Glutamatergic neuron (in vitro differentiated cells): Measurements from ENCODE around the gene RAB6B. TPM values are rescaled to one million over a fixed set of nuclear protein-coding genes. Genes with fewer than 3 reads are reported as not detected.

Experiments
- DNase-seq: peaks from one replicate; pipeline ENCODE4 v3.0.0; 2022
- H3K27ac Mint-ChIP-seq: one replicate; pipeline ENCODE4 v1.8.0; 2020; ENCODE audit warnings: mild to moderate bottlenecking, mixed read lengths, inconsistent platforms; ENCODE audit not compliant: unreplicated experiment
- H3K27me3 Mint-ChIP-seq: one replicate; pipeline ENCODE4 v1.8.0; 2020; ENCODE audit warnings: mild to moderate bottlenecking, moderate library complexity, mixed read lengths, inconsistent platforms; ENCODE audit not compliant: unreplicated experiment
- H3K36me3 Mint-ChIP-seq: one replicate; pipeline ENCODE4 v1.8.0; 2020; ENCODE audit warnings: mild to moderate bottlenecking, mixed read lengths, inconsistent platforms; ENCODE audit not compliant: unreplicated experiment
- H3K4me1 Mint-ChIP-seq: one replicate; pipeline ENCODE4 v1.8.0; 2020; ENCODE audit warnings: mild to moderate bottlenecking, low read depth, mixed read lengths, inconsistent platforms; ENCODE audit not compliant: unreplicated experiment
- H3K4me3 Mint-ChIP-seq: one replicate; pipeline ENCODE4 v1.8.0; 2020; ENCODE audit warnings: mild to moderate bottlenecking, mixed read lengths, inconsistent platforms; ENCODE audit not compliant: unreplicated experiment
- H3K9me3 Mint-ChIP-seq: one replicate; pipeline ENCODE4 v1.8.0; 2020; ENCODE audit warnings: mild to moderate bottlenecking, moderate library complexity, mixed read lengths, inconsistent platforms; ENCODE audit not compliant: unreplicated experiment
- CTCF ChIP-seq: fragments of 200-600 bp; sonication (generic); IDR thresholded peaks from one replicate; pipeline ENCODE4 v1.5.0; 2021; ENCODE audit not compliant: partially characterized antibody, unreplicated experiment
- total RNA-seq: library from RNA; stranded (reverse); fragmentation: NEBNext Ultra II Directional; extraction: Animal tissue kit (Norgen Biotek cat#: 25700); gene quantifications from one replicate; pipeline ENCODE4 v1.2.1, GENCODE V29; 2021; ENCODE audit not compliant: unreplicated experiment

Gene RAB6B
- total RNA-seq, 1 donor from 2014 or later: 222 TPM

GRCh38 chr3:133930341-133930933 lies 34.8 kb upstream of the RAB6B start:
- DNase-seq: no peak
- no peak overlapping the region for H3K4me3 Mint-ChIP-seq
- no peak overlapping the region for H3K27ac Mint-ChIP-seq
- peaks cover 4% of the 10 kb centered on the region for H3K4me1 Mint-ChIP-seq
- TF ChIP-seq CTCF: peak; percentile 27
- no peaks in the 10 kb centered on the region for H3K36me3 Mint-ChIP-seq
- H3K9me3 Mint-ChIP-seq: peaks cover 6% of the 10 kb centered on the region
- H3K27me3 Mint-ChIP-seq: peaks cover 8% of the 10 kb centered on the region

- H3K27me3 Mint-ChIP-seq: peaks cover 8% of the 10 kb centered on the region
- H3K4me3 Mint-ChIP-seq: peak overlapping the region; percentile 9
- peaks cover 6% of the 10 kb centered on the region for H3K9me3 Mint-ChIP-seq
- H3K4me1 Mint-ChIP-seq: peaks cover 4% of the 10 kb centered on the region
- no peak for TF ChIP-seq CTCF
- no peaks in the 10 kb centered on the region for H3K36me3 Mint-ChIP-seq
- H3K27ac Mint-ChIP-seq: no peak overlapping the region
- DNase-seq: no peak
Observed at GRCh38 chr3:133928903-133929607, 33.4 kb upstream of the RAB6B start.

GRCh38 chr3:133928136-133928893 lies 32.6 kb upstream of the RAB6B start:
- Mint-ChIP-seq H3K4me1 (peaks cover 4% of the 10 kb centered on the region), H3K27ac (no peak overlapping the region), H3K27me3 (peaks cover 8% of the 10 kb centered on the region), H3K36me3 (no peaks in the 10 kb centered on the region), H3K9me3 (peaks cover 6% of the 10 kb centered on the region), H3K4me3 (peak overlapping the region; percentile 65)
- TF ChIP-seq CTCF: no peak
- no peak for DNase-seq

GRCh38 chr3:133927540-133928066 lies 31.9 kb upstream of the RAB6B start:
- no peak overlapping the region for H3K27ac Mint-ChIP-seq
- H3K4me1 Mint-ChIP-seq: peaks cover 4% of the 10 kb centered on the region
- H3K4me3 Mint-ChIP-seq: peak overlapping the region; percentile 68
- TF ChIP-seq CTCF: peak; percentile 81
- DNase-seq: peak; percentile 79
- no peaks in the 10 kb centered on the region for H3K36me3 Mint-ChIP-seq
- peaks cover 8% of the 10 kb centered on the region for H3K27me3 Mint-ChIP-seq
- H3K9me3 Mint-ChIP-seq: peaks cover 6% of the 10 kb centered on the region
